CD4-positive, alpha-beta T cell treated with Interferon gamma for 1 hour (primary cell): Measurements from ENCODE around the gene GAD2.
"Not testable (repeated sequence)": the region's sequence is repeated elsewhere in the genome, so short reads cannot be mapped to it uniquely, and the experiment has no call there.

Experiments used
- DNase-seq: peaks from one replicate; pipeline ENCODE4 v3.0.0-alpha.2; 2020

Gene GAD2

DNA sequence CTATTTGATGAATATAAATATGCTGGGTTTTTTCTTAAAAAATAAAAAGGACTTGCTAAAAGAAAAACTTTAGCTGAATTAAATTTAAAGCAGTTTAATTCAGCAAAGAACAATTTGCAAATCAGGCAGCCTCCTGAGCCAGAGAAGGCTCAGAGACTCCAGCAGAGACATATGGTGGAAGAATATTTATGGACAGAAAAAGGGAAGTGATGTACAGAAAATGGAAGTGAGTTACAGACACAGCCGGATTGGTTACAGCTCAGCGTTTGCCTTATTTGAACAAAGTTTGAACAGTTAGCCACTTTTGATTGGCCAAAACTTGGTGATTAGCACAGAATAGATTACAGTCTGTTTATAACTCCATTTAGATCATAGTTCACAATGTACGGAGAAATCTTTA is 110.3 kb downstream of the GAD2 start:
- DNase-seq: no peak

DNA sequence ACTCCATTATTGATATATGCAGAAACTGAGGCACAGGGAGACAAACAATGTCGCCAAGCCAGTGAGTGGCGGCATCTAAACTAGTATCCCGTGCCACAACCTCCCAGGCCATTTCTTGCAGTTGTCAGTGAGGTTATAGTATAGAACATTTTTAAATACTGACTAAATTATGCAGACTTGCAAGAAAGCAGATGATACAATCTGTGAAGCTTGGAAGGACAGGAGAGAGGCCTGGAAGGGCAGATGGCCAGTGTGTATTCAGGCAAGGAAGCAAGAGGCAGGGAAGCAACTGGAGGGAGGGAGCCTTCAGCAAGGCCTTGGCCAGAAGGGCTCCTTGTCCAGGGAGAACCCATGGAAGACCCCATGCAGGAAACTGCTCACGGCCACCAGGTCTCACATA is 111.2 kb downstream of the GAD2 start:
- DNase-seq: no peak

DNA sequence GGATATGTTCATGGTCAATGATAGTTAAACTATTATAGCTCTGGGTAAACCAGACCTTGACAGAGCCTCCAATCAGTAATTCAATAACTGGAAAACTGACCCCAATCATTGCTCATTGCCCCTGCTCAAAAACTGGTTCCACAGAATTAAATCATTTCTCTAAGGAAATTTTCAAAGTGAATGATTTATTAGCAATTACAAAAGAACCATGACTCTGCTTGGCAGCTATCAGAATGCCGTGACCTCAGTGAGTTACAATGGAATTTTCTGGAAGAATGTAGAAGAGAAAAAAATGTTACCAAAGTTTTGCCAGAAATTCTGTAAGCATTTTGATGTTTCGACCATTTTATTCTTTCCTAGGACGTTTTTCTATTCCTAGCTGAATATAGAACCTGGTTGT is 114.8 kb downstream of the GAD2 start:
- no peak for DNase-seq

DNA sequence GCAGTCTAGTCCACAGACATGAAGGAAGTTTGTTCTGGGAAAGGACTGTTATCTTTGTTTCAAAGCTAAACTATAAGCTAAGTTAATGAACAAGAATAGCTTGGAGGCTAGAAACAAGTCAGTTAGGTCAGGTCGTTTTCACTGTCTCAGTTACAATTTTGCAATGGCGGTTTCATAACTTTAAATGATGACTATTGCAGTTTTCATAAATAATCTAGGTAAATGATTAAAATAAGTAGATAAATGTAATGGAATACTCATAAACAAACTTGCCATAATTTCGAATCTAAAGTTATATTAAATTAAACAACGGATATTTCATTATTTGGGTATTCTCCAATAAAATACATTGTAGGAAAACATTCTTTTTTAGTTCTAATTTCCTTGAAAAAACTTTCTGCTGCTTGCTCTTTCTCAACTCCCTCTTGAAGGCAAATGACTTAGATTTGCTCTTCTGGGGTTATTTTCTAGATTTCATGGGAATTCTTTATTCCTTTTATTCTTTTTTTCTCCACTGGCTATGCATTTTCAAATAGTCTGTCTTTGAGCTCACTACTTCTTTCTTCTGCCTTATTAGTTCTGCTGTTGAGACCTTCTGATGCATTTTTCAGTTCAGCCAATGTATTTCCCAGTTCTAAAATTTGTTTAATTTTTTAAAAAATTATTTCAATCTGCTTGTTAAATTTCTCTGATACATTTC is 117.8 kb downstream of the GAD2 start:
- no peak for DNase-seq

DNA sequence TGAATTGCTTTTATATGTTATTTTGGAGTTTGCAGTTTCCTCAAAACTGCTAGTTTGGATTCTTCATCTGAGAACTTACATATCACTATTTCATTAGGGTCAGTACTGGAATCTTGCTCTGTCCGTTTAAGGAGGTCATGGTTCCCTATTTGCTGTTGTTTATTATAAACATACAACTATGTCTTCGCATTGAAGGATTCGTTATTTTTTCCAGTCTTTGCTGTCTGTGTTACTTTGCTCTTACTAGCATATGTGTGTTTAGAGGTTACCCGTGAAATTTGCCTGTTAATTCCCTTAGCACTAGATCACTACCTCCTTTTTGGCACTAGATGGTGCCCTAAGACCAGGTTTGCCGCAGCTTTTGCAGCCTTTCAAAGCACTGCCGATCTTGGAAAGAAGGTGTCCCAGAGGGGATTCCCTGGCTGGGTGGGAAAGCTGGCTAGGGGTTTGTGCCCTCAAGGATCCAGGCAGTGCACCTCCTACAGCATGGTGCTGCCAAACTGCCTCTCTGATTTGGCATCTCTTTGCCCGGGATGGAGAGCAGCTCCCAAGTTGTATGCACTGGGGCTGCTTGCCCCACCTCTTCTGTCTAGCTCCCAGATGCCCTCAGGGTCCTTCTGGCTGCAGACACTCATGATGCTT is 118.5 kb downstream of the GAD2 start:
- peak; percentile 57 for DNase-seq

DNA sequence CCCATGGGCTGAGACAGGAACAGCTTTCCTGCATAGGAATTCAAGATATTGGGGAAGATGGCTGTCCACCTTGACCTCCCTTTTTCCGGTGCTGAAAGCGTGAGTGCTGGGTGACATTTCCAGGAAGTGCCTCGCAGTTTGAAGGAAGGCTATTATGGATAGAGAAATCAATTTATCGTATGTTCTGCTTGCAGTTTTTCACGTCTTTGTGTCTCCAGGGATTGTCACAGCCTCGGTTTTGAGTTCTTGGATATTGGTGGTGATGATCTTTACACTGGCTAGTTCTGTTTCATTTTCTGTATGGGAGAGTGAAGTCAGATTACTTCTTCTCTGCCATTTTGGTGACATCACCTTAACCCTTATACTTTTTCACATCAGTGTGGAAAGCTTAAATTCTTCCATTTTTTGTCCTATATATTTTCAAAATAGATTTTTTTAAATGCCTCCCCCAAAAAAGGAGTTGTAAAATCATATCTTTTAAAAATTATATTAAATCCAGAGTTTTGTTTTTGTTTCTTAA is 119.1 kb downstream of the GAD2 start:
- DNase-seq: no peak

DNA sequence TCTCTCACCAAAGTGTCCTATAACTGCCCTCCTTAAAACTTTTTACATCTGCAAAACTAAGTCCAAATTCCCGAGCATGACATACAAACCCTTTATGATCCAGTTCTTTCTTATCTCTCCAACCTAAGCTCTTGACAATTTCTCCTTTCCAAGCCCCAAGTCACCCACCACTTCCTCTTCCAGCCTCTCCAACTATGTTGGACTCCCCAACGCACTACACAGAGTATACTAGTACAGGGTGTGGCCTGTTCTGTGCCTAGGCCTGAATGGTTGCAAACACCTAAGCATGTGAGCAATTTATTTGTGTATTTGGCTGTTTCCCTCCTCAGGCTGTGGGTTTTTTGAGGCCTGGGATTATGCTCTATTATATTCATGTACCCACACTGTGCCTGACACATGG is 120.4 kb downstream of the GAD2 start:
- DNase-seq: no peak

DNA sequence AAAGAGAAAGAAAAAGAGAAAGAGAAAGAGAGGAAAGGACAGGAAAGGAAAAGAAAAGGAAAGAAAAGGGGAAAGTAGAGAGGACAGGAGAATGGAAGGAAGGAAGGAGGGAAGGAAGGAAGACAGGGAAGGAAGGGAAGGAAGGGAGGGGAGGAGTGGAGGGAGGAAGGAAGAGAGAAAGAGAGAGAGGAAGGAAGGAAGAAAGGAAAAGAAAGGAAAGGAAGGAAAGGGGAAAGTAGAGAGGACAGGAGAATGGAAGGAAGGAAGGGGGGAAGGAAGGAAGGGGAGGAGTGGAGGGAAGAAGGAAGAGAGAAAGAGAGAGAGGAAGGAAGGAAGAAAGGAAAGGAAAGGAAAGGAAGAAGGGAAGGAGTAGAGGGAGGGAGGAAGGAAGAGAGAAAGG is 125.1 kb downstream of the GAD2 start:
- no peak for DNase-seq

DNA sequence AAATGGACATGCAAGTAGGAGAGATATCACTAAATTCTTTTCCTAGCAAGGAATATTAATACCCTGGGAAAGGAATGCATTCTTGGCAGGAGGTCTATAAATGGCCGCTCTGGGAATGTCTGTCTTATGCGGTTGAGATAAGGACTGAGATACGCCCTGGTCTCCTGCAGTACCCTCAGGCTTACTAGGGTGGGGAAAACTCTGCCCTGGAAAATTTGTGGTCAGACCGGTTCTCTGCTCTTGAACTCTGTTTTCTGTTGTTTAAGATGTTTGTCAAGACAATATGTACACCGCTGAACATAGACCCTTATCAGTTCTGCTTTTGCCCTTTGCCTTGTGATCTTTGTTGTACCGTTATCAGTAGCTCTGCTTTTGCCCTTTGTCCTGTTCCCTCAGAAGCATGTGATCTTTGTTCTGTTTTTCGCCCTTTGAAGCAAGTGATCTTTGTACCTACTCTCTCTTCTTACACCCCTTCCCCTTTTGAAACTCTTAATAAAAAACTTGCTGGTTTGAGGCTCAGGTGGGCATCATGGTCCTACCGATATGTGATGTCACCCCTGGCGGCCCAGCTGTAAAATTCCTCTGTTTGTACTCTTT is 132.3 kb downstream of the GAD2 start:
- not testable (repeated sequence) for DNase-seq
